NCI-H1417 (cell line): ENCODE results near the gene MYL10.
"Not testable (repeated sequence)": the region's sequence is repeated elsewhere in the genome, so short reads cannot be mapped to it uniquely, and the experiment has no call there.

ENCODE experiments used
- DNase-seq, 3 experiments: peaks; one replicate each; lab custom pipeline; 2025; lab: John Stamatoyannopoulos, UW

MYL10 gene

DNA sequence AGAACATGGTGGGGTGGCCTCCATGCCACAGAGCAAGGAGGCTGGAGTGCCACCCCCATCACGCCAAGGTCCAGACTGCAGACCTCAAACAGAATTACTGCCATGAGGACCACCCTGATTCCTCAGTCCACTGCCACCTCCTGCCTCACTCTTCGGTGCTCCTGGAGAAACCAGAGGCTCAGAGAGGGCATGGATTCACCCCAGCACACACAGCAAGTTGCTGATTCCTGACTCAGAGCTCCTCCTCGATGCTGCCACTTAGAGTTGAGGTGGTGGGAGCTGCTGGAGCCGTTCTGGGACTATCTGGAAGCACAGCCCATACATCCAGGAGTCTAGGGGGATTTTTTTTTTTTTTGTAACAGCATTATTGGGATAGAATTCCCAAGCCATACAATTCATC lies 22.0 kb upstream of the MYL10 start:
- DNase-seq, result no peak

DNA sequence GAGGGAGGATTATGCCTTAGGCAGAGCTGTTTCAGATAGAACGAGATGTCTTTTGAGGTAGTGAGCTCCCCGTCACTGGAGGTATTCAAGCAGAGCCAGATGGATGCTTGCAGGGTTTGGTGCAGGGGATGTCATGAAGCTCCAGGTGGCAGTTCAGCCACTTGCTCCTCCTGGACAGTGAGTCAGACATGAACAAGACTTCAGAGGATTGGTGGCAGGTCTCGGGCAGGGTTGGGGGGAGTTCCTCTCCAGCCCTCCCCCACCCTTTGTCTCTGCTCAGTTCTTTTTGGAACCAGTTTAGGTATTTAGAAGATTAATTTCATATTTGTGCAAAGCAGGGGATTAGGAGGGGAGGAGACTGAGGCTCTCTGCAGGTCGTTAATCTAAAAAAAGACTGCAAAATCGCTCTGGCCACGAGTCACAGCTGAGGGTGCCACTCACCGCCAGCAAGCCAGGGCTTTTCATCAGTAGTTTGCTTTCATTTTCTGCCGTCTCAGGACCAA lies 21.5 kb upstream of the MYL10 start:
- no peak for DNase-seq

DNA sequence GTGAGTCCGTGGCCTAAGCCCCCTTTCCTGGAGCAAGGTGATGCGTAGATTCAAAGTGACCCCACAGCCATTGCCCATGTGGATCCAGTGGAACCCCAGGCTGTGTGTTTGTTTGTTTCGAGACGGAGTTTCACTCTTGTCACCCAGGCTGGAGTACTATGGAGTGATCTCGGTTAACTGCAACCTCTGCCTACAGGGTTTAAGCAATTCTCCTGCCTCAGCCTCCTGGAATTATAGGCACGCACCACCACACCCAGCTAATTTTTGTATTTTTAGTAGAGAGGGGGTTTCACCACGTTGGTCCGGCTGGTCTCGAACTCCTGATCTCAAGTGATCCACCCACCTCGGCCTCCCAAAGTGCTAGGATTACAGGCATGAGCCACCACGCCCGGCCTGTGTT lies 18.8 kb upstream of the MYL10 start:
- DNase-seq, result not testable (repeated sequence)

DNA sequence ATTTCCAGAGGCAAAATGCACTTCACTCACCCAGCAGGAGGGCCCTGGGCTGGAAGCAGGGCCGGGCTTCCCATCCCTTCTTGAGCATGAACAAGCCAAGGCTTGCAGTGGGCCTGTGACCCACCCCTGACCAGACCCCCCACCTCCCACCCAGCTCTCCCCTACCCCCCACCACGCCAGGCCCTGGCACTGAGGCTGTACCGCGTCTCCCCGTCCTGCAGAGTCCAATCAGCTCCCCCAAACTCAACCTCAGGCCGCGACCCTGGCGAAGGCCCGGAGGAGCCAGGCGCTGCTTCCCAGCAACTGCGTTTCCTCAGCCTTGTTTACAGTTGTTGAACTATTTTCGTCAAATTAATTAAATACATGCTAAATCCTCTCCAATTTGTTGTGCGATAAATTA lies 16.9 kb upstream of the MYL10 start:
- no peak for DNase-seq

DNA sequence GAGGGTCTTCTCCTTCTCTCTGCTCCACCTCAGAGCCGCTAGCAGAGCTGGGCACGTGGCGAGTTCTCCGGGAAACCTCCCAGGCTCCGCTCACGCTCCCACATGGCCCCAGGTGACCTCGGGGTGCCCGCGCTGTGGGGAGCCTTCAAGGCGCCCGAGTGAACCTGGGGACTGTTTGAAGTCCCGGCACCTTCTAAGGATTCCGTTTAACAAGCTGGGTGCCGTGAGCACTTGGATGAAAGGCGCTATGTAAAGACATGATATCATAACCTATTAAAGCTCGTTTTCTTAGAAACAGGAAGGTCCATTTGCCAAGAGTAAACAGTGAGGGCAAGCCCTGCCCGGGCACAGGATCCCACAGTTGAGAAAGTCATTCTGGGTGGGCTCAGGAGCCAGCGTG lies 15.8 kb upstream of the MYL10 start:
- peak in 1 of 3 experiments; percentile 29 for DNase-seq

DNA sequence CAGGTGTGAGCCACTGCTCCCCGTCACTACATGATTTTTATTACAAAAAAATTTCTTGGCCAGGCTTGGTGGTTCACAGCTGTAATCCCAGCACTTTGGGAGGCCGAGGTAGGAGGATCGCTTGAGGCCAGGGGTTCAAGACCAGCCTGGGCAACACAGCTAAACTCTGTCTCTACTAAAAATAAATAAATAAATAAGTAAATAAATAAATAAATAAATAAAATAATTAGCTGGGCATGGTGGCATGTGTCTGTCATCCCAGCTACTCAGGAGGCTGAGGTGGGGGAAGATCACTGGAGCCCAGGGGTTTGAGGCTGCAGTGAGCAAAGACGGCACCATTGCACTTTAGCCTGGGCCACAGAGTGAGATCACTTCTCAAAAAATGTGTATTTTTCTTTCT lies 10.0 kb upstream of the MYL10 start:
- not testable (repeated sequence) for DNase-seq

DNA sequence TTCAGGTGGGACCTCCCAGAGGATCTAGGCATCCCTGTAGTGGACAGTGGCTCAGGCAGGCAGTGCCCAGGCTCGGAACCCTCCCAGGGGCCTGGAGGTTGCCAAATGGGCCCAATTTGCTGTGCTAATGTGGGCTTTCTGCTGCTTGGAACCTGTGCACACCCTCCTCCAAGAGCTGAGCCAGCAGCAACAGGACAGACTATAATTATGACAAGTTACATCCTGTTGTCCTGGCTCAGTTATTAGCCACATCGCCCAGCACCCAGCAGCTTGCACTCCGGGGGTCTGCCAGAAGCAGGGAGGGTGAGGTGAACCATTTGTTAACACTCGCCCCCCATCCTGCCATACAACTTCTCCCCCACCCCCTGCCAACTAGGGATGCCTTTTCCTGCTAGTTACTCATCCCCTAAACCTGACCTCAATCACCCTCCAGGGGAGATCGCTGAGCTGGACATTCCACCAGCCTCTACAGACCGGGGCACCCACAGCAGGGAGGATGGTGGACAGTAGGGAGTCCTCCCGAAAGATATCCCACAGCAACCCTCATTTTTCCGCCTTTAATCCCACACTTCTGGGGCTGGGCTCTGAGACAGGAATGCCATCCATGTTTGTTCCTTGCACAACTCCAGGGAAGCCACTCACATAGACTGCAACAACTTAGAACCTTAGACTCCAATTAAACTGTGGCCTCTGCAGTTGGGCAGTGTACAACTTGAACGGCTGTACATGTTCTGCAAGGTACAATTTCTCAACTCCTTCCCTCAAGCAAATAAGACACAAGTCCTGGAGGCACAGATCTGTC lies 7.9 kb upstream of the MYL10 start:
- peak in 2 of 3 experiments; percentile 34 to 52 for DNase-seq

DNA sequence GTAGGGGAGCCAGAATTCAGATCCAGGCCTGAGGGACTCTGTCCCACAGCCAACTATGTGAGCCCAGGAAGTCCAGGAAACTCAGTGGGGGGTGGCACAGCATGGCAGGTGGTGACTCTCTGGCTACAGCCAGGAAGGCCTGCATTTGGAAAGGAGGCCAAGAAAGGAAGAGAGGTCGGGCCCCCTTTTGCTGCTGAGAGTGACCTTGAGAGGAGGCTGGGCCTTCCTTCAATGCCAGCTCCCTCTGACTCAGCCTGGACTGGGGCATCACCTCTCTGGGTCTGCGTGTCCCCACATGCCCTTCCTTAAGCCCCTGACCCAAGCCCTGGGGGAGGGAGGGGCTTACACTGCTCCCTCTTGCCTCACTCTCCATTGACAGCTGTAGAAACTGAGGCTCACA lies 6.4 kb upstream of the MYL10 start:
- no peak for DNase-seq

DNA sequence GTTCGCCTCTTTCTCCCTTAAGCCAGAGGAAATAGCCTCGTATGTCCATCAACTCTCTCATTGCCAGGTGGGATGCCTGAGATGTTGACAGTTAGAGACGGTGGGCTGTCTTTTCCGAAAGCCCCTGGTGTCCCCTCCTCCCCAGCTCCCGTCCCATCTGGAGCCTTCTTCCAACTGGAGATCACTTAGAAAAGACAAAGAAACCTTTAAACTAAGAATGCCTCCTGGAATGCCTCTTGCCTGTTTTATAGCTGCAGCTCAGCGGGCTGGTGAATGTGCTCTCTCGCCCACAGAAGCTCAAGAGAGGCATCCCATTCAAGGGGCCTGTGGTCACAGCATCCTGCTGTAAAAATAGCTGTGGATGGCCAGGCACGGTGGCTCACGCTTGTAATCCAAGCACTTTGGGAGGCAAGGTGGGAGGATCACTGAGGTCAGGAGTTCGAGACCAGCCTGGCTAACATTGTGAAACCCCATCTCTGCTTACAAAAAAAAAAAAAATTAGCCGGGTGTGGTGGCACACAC lies 5.2 kb upstream of the MYL10 start:
- DNase-seq, result no peak

DNA sequence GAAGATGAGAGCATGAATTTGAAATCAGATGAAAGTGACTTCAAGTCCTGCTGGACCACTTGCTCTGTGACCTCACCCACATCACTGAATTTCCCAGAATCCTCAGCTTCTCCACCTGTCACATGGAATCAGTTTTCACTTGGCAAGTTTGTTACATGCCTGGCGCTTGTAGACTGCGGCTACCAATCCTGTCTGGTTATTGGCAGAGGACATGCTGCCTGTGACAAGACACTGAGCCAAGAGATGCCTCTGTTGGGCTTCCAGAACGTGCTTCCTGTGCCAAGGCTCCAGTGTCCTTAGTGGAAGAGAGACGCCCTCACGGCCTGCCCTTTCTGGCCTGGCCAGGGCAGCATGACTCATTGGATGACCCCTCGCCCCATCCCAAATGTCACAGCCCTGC lies 4.4 kb upstream of the MYL10 start:
- DNase-seq, result no peak

DNA sequence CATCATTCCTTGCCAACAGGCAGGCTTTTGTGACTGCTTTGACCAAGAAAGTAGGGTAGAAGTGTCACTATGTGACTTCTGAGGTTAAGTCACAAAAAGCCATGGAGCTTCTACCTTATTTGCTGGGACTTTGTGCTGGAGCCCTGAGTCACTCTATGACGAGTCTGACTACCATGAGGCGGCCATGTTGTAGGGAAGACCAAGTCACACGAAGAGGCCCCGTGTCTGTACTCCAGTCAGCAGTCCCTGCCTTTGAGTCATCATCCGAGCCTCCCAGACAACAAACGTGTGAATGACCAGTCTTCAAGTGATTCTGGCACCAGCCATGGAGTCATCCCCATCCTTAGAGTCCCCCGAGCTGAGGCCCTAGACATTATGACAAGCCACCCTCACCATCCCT lies 3.5 kb upstream of the MYL10 start:
- DNase-seq, result no peak

DNA sequence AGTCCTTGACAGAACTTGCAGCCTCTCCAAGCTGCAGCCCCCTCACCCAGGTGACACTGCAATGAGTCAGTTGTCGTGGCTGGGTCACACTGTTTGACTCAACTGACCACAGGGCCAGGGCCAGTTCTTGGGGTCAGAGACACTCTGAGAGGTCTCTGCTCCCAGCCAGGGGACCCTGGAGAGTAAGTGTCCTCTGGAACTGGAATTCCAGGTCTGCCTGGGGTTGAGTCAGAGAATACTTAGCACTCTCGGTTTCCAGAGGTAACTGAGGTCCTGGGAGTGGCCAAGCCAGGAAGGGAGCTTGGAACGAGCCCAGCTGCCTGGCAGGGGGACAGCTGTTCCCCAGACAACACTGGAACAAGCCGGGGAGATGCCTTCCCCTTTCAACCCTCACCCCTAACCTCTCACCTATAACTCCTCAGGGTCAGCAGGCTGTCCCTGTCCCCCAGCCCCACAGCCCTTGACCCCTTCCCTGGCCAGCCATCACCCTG lies 2.2 kb upstream of the MYL10 start:
- no peak for DNase-seq

DNA sequence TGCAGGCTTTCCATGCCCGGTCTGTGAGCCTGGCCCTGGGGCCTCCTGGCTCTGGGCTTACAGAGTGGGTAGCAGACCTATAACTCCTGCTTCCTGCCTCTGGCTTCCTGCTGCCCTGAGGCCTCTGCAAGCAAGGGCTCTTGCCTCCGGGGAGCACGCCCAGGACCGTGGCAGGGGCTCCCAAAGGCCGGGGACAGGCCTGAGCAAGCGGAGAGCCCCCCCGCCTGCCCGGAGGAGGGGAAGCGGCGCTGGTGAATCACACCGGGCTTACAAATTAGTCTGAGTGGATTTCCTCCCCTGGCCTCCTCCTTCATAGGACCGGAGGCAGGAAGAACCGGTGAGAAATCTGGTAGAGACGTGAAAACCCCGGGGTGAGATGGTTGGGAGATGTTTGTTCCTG lies 1.5 kb upstream of the MYL10 start:
- peak in 2 of 3 experiments; percentile 20 to 25 for DNase-seq

DNA sequence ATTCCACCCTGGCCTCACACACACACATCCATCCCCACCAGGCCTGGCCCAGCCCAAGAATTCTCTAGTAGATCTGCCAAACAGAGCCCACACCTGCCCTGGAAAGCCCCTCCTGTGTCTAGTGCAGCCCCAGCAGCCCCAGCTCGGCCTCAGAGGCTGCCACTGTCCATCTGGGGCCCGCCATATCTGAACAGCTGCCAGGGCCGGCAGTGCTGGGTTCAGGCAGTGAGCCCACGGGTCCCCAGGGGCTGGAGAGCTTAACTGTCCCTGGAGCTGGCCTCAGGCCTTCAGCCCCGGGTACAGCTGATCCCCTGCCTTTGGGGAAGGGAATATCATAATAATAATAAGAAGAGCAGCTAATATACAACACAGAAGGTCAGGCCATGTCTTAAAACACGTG lies 574 bp downstream of the MYL10 start:
- DNase-seq, result no peak

DNA sequence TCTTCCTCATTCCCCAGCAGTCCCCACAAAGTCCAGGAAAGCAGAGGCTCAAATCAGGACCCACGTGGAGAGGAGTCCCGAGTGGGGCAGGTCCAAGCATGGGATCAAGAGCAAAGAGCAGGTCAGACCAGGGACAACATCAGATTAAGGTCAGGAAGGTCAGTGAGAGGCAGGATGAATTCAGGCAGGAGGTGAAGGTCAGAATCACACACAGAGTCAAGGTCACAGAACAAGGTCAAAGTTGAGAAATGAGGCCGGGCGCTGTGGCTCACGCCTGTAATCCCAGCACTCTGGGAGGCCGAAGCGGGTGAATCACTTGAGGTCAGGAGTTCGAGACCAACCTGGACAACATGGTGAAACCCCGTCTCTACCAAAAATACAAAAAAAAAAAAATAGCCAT lies 2.3 kb downstream of the MYL10 start:
- no peak for DNase-seq

DNA sequence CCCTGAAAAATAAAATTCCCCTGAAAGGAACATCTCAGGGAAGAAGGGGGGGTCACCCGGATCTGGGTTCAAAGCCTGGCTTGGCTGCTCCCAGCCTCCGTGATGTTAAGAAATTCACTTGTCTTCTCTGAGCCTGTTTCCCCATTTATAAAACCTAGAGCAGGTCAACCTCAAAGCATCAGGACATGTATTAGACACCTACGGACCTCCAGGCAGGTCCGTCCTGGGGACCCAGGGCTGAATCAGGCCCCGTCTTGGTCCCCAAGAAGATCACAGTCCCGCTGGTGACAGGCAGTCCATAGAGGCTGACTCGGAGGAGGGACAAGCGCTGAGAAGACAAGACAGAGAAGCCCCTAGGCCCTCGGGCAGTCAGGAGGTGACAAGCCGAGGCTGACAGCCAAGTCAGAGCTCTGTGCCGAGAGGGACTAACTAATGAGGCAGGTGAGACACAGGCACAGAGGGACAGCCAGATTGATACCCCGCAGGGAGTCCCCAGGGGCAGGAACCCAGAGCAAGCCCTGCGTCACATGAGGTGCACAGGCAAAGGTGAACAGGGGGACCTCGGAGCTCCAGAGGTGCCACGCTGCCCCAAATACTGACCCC lies 2.9 kb downstream of the MYL10 start:
- DNase-seq, result peak in 2 of 3 experiments; percentile 37 to 54

DNA sequence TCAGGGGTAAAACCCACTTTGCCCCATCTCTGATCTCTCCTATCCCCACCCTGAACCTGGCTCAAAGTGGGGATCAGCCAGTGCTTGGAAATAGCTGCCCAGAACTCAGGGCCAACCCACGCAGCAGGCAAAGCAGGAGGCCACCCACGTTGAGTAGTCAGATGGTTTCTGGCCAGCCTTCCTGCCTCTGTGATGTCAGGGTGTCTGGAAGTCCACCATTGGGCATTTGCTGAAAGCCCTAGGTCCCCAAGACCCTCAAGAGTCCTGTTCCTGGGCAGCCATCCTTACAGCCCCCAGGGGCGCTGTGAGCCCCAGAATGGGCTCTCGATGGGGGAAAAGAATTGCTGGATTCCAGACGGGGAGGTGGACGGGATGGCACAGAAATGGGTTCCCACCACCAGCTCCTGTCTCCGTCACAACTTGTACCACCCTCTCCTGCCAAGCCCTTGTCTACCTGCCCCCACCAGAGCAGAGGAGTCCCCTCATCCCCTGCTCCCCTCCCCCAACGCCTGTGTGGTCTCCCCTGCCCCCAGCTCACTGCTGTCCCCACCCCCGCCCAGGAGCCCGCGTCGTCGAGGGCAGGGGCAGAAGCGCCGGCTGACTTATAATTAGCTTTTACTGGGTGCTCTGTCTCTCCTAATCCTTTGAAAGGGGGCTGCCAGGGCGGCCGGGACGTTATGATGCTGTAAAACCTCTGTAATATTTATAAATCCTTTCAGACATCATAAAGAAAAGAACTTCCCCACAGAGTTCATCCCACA lies 3.9 kb downstream of the MYL10 start:
- peak in 1 of 3 experiments; percentile 49 for DNase-seq

DNA sequence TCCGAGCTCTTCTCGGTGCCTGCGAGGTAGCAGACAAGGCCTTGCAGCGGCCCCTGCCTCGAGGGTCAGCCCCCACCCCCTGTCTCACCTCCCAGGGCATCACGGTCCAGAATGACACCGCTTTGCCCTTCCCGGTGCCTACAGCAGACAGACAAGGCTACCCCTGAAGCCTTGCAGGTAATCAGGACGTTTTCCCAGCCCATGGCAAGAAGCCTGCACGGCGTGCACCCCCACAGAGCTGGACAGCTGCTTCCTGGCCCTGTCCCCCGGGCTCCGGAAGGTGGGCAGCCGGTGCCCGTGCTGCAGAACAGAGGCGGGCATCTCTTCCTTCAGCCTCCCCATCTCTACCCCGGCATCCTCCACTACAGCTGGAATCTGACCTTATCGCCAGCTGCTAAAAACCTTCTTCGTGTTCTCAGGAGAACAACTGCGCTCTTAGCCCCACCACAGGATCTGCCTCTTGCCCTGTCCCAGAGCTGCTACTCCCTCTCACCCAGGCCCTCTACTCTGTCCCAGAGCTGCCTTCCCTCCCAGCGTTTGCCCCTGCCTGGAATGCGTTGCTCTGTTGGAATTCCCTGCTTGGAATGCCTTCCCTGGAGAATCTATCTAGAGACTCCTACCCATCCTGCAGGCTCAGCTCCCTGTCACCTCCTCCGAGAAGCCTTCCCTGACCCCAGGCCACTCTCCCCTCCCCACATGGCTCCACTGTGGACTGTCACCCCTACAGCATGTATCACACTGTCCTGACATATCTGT lies 4.7 kb downstream of the MYL10 start:
- DNase-seq, result no peak

DNA sequence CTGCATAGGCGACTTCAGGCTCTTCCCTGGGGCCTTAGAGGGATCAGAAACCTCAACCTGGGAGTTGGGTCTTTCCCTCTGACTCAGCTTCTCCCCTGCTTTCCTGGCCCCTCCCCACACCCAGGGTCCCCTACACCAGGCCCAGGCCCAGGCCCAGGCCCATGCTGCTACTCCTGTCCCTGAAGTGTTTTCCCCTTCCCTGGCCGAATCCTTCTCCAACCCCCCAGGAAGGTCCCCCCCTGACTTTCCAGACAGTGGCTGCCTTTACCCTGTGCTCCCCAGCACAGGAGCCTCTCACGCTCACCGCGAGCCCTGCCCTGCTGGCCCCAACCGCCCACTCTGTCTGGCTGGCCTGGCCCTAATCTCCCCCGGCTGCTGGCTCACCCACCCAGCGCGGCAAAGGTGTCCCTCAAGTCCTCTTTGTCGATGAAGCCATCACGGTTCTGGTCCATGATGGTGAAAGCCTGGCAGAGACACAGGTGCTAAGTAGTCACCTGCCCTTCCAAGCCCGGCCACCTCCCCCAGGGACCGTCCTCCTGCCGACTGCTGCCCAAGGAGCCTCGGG lies 6.4 kb downstream of the MYL10 start:
- DNase-seq, result no peak

DNA sequence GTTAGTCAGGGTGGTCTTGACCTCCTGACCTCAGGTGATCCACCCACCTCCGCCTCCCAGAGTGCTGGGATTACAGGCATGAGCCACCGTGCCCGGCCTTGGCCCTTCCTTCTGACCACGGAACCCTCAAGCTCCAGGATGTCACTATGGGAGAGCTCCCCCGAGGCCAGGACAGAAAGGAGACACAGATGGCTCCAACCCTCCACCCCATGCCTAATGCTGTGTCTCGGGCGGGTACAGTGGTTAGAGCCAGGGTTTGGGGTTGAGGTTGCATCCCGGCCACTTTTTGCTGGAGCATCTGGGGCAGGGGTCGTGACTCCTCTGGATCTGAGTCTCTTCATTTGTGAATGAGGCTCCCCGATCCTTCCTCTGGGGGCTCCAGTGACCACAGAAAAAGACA lies 8.1 kb downstream of the MYL10 start:
- DNase-seq, result no peak

DNA sequence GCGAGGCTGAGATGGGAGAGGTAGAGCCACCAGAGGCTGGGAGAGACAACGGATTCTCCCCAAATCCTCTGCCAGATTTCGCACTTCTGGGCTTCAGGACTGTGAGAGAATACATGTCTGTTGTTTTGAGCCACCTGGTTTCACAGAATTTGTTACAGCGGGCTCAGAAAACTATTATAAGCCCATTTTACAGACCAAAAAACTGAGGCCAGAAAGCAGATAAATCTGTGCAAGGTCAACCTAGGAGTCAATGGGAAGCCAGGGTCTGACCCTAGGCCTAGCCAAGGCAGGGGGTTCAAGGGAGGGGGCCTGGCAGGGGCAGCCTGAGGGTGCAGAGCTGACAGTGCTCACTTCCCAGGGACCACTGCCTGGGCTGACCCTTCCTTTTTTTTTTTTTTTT lies 8.7 kb downstream of the MYL10 start:
- DNase-seq, result no peak
